Endothelial cell of umbilical vein (primary cell): Measurements from ENCODE around the gene TTLL11.

Experiments used
- CTCF ChIP-seq, 2 donors: IDR thresholded peaks; 1 replicate in 1 of 2; 2 replicates in 1 of 2; pipeline ENCODE4 v1.5.1; 2011; ENCODE audit warnings: low read length in 2 of 2, mild to moderate bottlenecking in 2 of 2, moderate library complexity in 2 of 2, control low read depth in 1 of 2, inconsistent platforms in 1 of 2, low read depth in 1 of 2; ENCODE audit not compliant: insufficient read depth in 1 of 2; ENCODE audit errors: extremely low read depth in 1 of 2
- POLR2A ChIP-seq: IDR thresholded peaks from 2 replicates; pipeline ENCODE4 v1.6.1; 2012; ENCODE audit warnings: low read depth, mild to moderate bottlenecking, control low read depth, low read length

DNA sequence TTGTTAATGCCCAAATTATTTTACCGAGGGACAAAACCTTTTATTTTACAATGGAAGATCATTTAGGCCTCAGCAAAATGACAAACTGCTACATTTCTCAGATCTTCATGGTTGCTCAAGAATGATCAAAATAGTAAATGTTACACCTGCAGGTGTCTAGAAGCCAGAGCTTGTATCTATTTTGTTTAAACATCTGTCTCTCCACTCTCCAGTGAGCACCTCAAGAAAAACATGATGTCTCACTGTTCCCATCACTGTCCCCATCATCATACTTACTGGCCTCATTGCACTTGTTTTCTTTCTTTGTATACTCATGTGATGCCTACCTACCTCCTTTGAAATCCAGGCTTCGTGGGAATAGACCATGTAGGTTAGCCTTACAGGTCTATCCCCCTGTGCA, 149.6 kb downstream of the TTLL11 start:
- TF ChIP-seq CTCF (IDR thresholded peaks at IDR 0.05; ENCODE audit: extremely low read depth in 1 of 2, insufficient read depth in 1 of 2, low read depth in 1 of 2, low read length in 2 of 2) (no peak), POLR2A (no peak)
